Measurements from ENCODE around the gene GMPPA. TPM values are rescaled to one million over a fixed set of nuclear protein-coding genes. Genes with fewer than 3 reads are reported as not detected.

Gene GMPPA
- total and polyA plus RNA-seq, 2 experiments from 2014 or later = 67.8 to 76.5 TPM

- H3K36me3 ChIP-seq (replicated peaks; ENCODE audit: insufficient read depth, low read depth) = no peaks in the 10 kb centered on the region
- H3K4me2 ChIP-seq = no peak overlapping the region
- no peaks in the 10 kb centered on the region for H4K20me1 ChIP-seq (ENCODE audit: insufficient read depth, poor library complexity, severe bottlenecking)
- 94% methylated on average over 10 of the region's 14 CpGs for WGBS (ENCODE audit: low lambda C conversion rate, missing lambda C conversion rate)
- TF ChIP-seq EZH2 (IDR thresholded peaks at IDR 0.05; ENCODE audit: borderline replicate concordance) (no peak), EZH2phosphoT487 (IDR thresholded peaks at IDR 0.05; ENCODE audit: low read depth, severe bottlenecking, unreplicated experiment) (no peak), CTCF (IDR thresholded peaks at IDR 0.05; ENCODE audit: poor library complexity) (no peak)
- no peaks in the 10 kb centered on the region for H3K9me2 ChIP-seq (replicated peaks; ENCODE audit: insufficient read depth)
- H3K4me1 ChIP-seq (ENCODE audit: insufficient read depth) = peaks cover 11% of the 10 kb centered on the region
- H3K27ac ChIP-seq = no peak overlapping the region
- H3K9me3 ChIP-seq (ENCODE audit: low read depth) = no peaks in the 10 kb centered on the region
- H3K4me3 ChIP-seq = no peak overlapping the region
- no peaks in the 10 kb centered on the region for H3K79me2 ChIP-seq
- peaks cover 53% of the 10 kb centered on the region for H3K27me3 ChIP-seq
- H2AFZ ChIP-seq = no peak overlapping the region
- no peak for DNase-seq (ENCODE audit: low spot score)
Measured at GRCh38 chr2:219488844-219489194, 9.9 kb upstream of the GMPPA start.

- peaks cover 53% of the 10 kb centered on the region for H3K27me3 ChIP-seq
Measured at GRCh38 chr2:219489315-219489714, 9.4 kb upstream of the GMPPA start.

GRCh38 chr2:219490186-219490585 is 8.5 kb upstream of the GMPPA start:
- Histone ChIP-seq H3K4me3 (no peak overlapping the region), H3K9me3 (ENCODE audit: low read depth) (no peaks in the 10 kb centered on the region), H3K27ac (no peak overlapping the region), H3K9me2 (replicated peaks; ENCODE audit: insufficient read depth) (no peaks in the 10 kb centered on the region), H2AFZ (no peak overlapping the region), H3K4me2 (no peak overlapping the region), H3K79me2 (no peaks in the 10 kb centered on the region), H3K36me3 (replicated peaks; ENCODE audit: insufficient read depth, low read depth) (no peaks in the 10 kb centered on the region), H3K4me1 (ENCODE audit: insufficient read depth) (no peaks in the 10 kb centered on the region), H4K20me1 (ENCODE audit: insufficient read depth, poor library complexity, severe bottlenecking) (no peaks in the 10 kb centered on the region), H3K27me3 (peaks cover 53% of the 10 kb centered on the region)
- no peak for DNase-seq (ENCODE audit: low spot score)
- WGBS (ENCODE audit: low lambda C conversion rate, missing lambda C conversion rate) = 90% methylated on average over 23 of the region's 23 CpGs
- no peak for TF ChIP-seq EZH2 (IDR thresholded peaks at IDR 0.05; ENCODE audit: borderline replicate concordance)
- no peak for TF ChIP-seq CTCF (IDR thresholded peaks at IDR 0.05; ENCODE audit: poor library complexity)
- no peak for TF ChIP-seq EZH2phosphoT487 (IDR thresholded peaks at IDR 0.05; ENCODE audit: low read depth, severe bottlenecking, unreplicated experiment)

More at GRCh38 chr2:219489315-219489714, 9.4 kb upstream of the GMPPA start:
- Histone ChIP-seq H4K20me1 (ENCODE audit: insufficient read depth, poor library complexity, severe bottlenecking) (no peaks in the 10 kb centered on the region), H3K4me3 (no peak overlapping the region), H3K36me3 (replicated peaks; ENCODE audit: insufficient read depth, low read depth) (no peaks in the 10 kb centered on the region), H2AFZ (no peak overlapping the region), H3K9me3 (ENCODE audit: low read depth) (no peaks in the 10 kb centered on the region), H3K79me2 (no peaks in the 10 kb centered on the region), H3K4me2 (no peak overlapping the region), H3K27ac (no peak overlapping the region), H3K4me1 (ENCODE audit: insufficient read depth) (peaks cover 6% of the 10 kb centered on the region), H3K9me2 (replicated peaks; ENCODE audit: insufficient read depth) (no peaks in the 10 kb centered on the region)
- 93% methylated on average over 5 of the region's 9 CpGs for WGBS (ENCODE audit: low lambda C conversion rate, missing lambda C conversion rate)
- TF ChIP-seq CTCF (IDR thresholded peaks at IDR 0.05; ENCODE audit: poor library complexity) = no peak
- no peak for TF ChIP-seq EZH2phosphoT487 (IDR thresholded peaks at IDR 0.05; ENCODE audit: low read depth, severe bottlenecking, unreplicated experiment)
- no peak for TF ChIP-seq EZH2 (IDR thresholded peaks at IDR 0.05; ENCODE audit: borderline replicate concordance)
- no peak for DNase-seq (ENCODE audit: low spot score)
